ENCODE data around the gene WDR49.

WDR49 gene

GRCh38 chr3:167679526-167679925, 25.8 kb upstream of the WDR49 start:
- TF ChIP-seq, protein P1, sequence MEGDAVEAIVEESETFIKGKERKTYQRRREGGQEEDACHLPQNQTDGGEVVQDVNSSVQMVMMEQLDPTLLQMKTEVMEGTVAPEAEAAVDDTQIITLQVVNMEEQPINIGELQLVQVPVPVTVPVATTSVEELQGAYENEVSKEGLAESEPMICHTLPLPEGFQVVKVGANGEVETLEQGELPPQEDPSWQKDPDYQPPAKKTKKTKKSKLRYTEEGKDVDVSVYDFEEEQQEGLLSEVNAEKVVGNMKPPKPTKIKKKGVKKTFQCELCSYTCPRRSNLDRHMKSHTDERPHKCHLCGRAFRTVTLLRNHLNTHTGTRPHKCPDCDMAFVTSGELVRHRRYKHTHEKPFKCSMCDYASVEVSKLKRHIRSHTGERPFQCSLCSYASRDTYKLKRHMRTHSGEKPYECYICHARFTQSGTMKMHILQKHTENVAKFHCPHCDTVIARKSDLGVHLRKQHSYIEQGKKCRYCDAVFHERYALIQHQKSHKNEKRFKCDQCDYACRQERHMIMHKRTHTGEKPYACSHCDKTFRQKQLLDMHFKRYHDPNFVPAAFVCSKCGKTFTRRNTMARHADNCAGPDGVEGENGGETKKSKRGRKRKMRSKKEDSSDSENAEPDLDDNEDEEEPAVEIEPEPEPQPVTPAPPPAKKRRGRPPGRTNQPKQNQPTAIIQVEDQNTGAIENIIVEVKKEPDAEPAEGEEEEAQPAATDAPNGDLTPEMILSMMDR (IDR thresholded peaks at IDR 0.05; ENCODE audit: low read depth, low read length): no peak
- H3K4me3 ChIP-seq (ENCODE audit: low read depth, low read length): no peak overlapping the region
- in situ Hi-C loops (cut with HindIII; ENCODE audit: low sequenced_read_pairs): no loop called here
- DNase-seq (ENCODE audit: low read depth, low spot score): no peak

DNA sequence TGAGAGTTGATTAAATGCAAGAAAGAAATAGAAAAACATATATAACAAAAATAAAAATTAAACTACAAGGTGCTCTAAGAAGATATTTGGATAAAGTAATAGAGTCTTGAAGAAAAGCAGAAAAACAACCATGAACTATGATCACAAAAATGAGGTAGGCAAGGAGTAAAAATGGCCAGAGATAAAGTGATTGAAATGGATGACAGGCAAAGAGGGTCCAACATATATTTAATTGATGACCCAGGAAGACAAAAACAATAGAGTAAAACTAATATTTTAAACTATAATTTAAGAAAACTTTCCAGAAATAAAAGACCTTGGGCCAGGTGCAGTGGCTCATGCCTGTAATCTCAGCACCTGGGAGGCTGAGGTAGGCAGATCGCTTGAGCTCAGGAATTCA, 22.1 kb upstream of the WDR49 start:
- DNase-seq (ENCODE audit: low read depth, low spot score): no peak
- H3K4me3 ChIP-seq (ENCODE audit: low read depth, low read length): no peak overlapping the region
- in situ Hi-C loops (cut with HindIII; ENCODE audit: low sequenced_read_pairs): no loop called here
- TF ChIP-seq, protein P1 (IDR thresholded peaks at IDR 0.05; ENCODE audit: low read depth, low read length): no peak

- H3K4me3 ChIP-seq (ENCODE audit: low read depth, low read length): no peak overlapping the region
- TF ChIP-seq, protein P1 (IDR thresholded peaks at IDR 0.05; ENCODE audit: low read depth, low read length): no peak
- in situ Hi-C loops (cut with HindIII; ENCODE audit: low sequenced_read_pairs): no loop called here
- DNase-seq (ENCODE audit: low read depth, low spot score): no peak
Observed at GRCh38 chr3:167673221-167673620, 19.5 kb upstream of the WDR49 start.

GRCh38 chr3:167671878-167672427, 18.2 kb upstream of the WDR49 start:
- DNase-seq (ENCODE audit: low read depth, low spot score): no peak
- H3K4me3 ChIP-seq (ENCODE audit: low read depth, low read length): no peak overlapping the region
- TF ChIP-seq, protein P1 (IDR thresholded peaks at IDR 0.05; ENCODE audit: low read depth, low read length): no peak
- in situ Hi-C loops (cut with HindIII; ENCODE audit: low sequenced_read_pairs): no loop called here

GRCh38 chr3:167669699-167670098, 16.0 kb upstream of the WDR49 start:
- H3K4me3 ChIP-seq (ENCODE audit: low read depth, low read length): no peak overlapping the region
- in situ Hi-C loops (cut with HindIII; ENCODE audit: low sequenced_read_pairs): no loop called here
- TF ChIP-seq, protein P1 (IDR thresholded peaks at IDR 0.05; ENCODE audit: low read depth, low read length): no peak
- no peak for DNase-seq (ENCODE audit: low read depth, low spot score)

GRCh38 chr3:167668651-167669050, 14.9 kb upstream of the WDR49 start:
- in situ Hi-C loops (cut with HindIII; ENCODE audit: low sequenced_read_pairs): no loop called here
- H3K4me3 ChIP-seq (ENCODE audit: low read depth, low read length): no peak overlapping the region
- TF ChIP-seq, protein P1 (IDR thresholded peaks at IDR 0.05; ENCODE audit: low read depth, low read length): no peak
- no peak for DNase-seq (ENCODE audit: low read depth, low spot score)

GRCh38 chr3:167666563-167666962, 12.8 kb upstream of the WDR49 start:
- TF ChIP-seq, protein P1 (IDR thresholded peaks at IDR 0.05; ENCODE audit: low read depth, low read length): no peak
- H3K4me3 ChIP-seq (ENCODE audit: low read depth, low read length): no peak overlapping the region
- in situ Hi-C loops (cut with HindIII; ENCODE audit: low sequenced_read_pairs): no loop called here
- DNase-seq (ENCODE audit: low read depth, low spot score): no peak
